ENCODE data around the gene TEX22. TPM values are rescaled to one million over a fixed set of nuclear protein-coding genes. Genes with fewer than 3 reads are reported as not detected.
A peak's percentile ranks its signal among the peaks of the same experiment; 100 is the strongest.

TEX22 gene
- total RNA-seq, 4 donors from 2014 or later, result 0.57 TPM; not detected in 3

GRCh38 chr14:105393151-105393550 is 5.2 kb upstream of the TEX22 start:
- Histone ChIP-seq H3K36me3 (peaks cover 0 to 51% (median 0%) of the 10 kb centered on the region in 3 donors), H3K9me3 (no peaks in the 10 kb centered on the region), H3K27ac (no peak overlapping the region), H3K4me3 (no peak overlapping the region), H3K4me1 (peaks cover 12 to 36% (median 14%) of the 10 kb centered on the region in 3 donors), H3K27me3 (no peaks in the 10 kb centered on the region)
- WGBS, 2 donors, result 86 to 95% methylated on average over 11 of the region's 14 CpGs
- intact Hi-C loops (cut with DNase I), result no loop called here
- no peak for DNase-seq
- TF ChIP-seq POLR2A (IDR thresholded peaks at IDR 0.05) (no peak), CTCF (IDR thresholded peaks at IDR 0.05) (no peak)

- Histone ChIP-seq H3K4me3 (no peak overlapping the region), H3K9me3 (no peaks in the 10 kb centered on the region), H3K36me3 (peaks cover 0 to 52% (median under 1%) of the 10 kb centered on the region in 3 donors), H3K4me1 (peaks cover 19 to 38% (median 22%) of the 10 kb centered on the region in 3 donors), H3K27ac (no peak overlapping the region), H3K27me3 (no peaks in the 10 kb centered on the region)
- no peak for TF ChIP-seq CTCF (IDR thresholded peaks at IDR 0.05)
- intact Hi-C loops (cut with DNase I), result no loop called here
- 87 to 88% methylated on average over 13 to 17 of the region's 25 CpGs for WGBS, 2 donors
- DNase-seq, result no peak
Measured at GRCh38 chr14:105394714-105395537, 3.4 kb upstream of the TEX22 start.

GRCh38 chr14:105395538-105395854 is 2.8 kb upstream of the TEX22 start:
- 89 to 90% methylated on average over 2 to 8 of the region's 8 CpGs for WGBS, 2 donors
- H3K27ac ChIP-seq, result no peak overlapping the region
- peaks cover 14 to 35% (median 17%) of the 10 kb centered on the region in 3 donors for H3K4me1 ChIP-seq
- peaks cover 0 to 57% (median 7%) of the 10 kb centered on the region in 3 donors for H3K36me3 ChIP-seq
- intact Hi-C loops (cut with DNase I), result no loop called here
- DNase-seq, result no peak
- H3K4me3 ChIP-seq, result no peak overlapping the region
- no peaks in the 10 kb centered on the region for H3K27me3 ChIP-seq
- no peak for TF ChIP-seq CTCF (IDR thresholded peaks at IDR 0.05)
- no peak for TF ChIP-seq POLR2A (IDR thresholded peaks at IDR 0.05)
- H3K9me3 ChIP-seq, result no peaks in the 10 kb centered on the region

- intact Hi-C loops (cut with DNase I), result no loop called here
- TF ChIP-seq CTCF (IDR thresholded peaks at IDR 0.05) (no peak), POLR2A (IDR thresholded peaks at IDR 0.05) (no peak)
- WGBS, 2 donors, result 100% methylated on average over 1 to 2 of the region's 13 CpGs
Measured at GRCh38 chr14:105397350-105397931, 897 bp upstream of the TEX22 start.

More at GRCh38 chr14:105397350-105397931, 897 bp upstream of the TEX22 start:
- DNase-seq, result no peak
- Histone ChIP-seq H3K4me3 (peak overlapping the region in 3 of 4 donors; percentile 77 to 92 (median 87)), H3K27ac (peak overlapping the region; percentile 77 to 92 (median 86)), H3K9me3 (peaks cover 0 to 6% (median 0%) of the 10 kb centered on the region in 3 donors), H3K4me1 (peaks cover 14 to 33% (median 17%) of the 10 kb centered on the region in 3 donors), H3K27me3 (no peaks in the 10 kb centered on the region), H3K36me3 (peaks cover 0 to 53% (median 12%) of the 10 kb centered on the region in 3 donors)

Data from esophagus squamous epithelium (tissue), 5 donors.